Thoracic aorta endothelial cell (primary cell): ENCODE results near the gene PHKG1. TPM values are rescaled to one million over a fixed set of nuclear protein-coding genes. Genes with fewer than 3 reads are reported as not detected.
A peak's percentile ranks its signal among the peaks of the same experiment; 100 is the strongest.

ENCODE experiments used
- small RNA-seq: library from RNA; depleted of rRNA; stranded (forward); fragments of <200 nt; gene quantifications from one replicate; pipeline ENCODE3, GENCODE V24; 2012
- total RNA-seq: library from RNA; depleted of rRNA; stranded (reverse); fragments of >200 nt; gene quantifications from 2 replicates; pipeline ENCODE4 v1.2.3, GENCODE V29; 2012

Gene PHKG1
- total RNA-seq, result 0.27 and 0.57 TPM in 2 replicates

GRCh38 chr7:56092789-56093531, at the start of gene PHKG1:
TSS of gene PHKG1 (minus strand) at chr7:56092952. CDS start at chr7:56088941, 4,011 bp downstream.

DNA sequence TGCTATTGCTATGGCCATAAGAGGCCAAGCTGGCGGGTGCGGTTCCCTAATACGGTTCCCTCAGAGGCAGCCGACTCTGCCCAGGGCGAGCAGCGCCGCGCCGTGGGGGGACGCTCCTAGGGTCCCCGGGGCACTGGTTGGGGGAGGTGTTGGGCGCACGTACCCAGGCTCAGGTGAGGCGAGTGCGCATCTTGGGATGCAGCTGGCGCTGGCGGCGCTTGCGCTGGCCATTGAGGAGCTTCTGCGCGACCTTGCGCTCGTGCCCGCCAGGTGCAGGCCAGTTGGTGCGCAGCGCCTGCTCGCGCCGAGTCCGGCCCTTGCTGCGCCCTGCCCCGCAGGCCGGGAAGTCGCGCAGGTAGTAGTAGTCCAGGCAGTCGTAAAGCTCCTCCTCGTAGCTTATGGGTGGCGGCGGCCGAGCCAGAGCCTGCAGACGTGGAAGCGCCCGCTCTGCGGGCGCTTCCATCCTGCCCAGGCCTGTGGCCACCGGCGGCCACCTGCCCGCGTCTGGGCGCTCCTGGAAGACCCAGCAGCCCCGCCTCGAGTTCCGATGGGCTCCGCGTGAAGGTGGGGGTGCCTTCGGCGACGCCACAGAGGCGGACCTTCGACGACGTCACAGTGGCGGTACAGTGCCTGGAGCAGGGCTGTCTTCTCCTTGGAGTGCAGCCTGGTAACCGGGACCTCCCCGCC, 23.2 kb upstream of the PHKG1 start, which contains the start of gene NUPR2:
NUPR2 (minus strand) TSS at position 566 of the 687 bp plus-strand sequence; CDS start at position 463, 103 bp downstream.

DNA sequence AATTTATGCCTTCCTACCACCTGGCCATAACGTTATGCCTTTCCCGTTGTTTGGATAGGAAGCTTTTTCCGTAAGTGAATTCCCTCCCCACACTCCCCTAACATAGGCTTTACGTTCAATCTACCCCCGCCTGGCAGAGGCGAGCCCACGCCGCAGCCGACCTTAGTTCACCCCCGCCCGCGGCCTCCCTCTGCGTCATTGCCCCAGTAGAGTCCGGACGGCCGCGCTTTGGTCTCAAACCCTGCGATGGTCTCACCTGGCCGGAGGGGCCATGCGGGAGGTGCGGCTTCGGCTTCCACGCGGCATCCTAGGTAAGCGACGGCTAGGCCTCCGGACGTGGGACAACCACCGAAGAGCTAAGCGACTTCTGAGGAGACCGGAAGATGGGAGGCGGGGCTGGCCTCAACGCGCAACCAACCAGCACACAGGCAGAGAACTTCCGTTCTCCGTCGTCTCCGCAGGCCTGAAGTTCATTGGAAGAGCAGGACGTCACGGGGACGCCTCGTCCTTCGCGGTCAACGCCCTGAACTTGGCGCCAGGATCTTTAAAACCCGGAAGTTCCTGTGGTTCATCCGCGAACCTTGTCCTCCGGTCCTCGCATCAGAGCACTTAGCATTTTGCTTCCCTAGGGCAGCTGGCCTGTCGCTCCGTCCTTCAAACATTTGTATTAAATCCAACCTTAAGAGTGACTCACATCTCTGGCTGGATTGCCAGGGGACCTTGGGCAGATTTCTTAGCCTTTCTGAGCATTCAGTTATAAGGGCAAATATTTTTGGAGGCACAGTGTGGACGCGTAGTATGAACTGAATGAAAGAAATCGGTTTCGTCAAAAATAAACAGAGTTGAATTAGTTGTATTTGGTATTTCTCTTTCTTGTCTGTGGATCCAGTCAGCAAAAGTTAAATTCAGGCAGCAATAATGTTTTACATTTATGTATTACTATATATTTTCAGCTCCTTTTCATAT, 13.6 kb upstream of the PHKG1 start, which contains the start of gene CHCHD2:
CHCHD2 (minus strand) TSS at position 369 of the 966 bp plus-strand sequence; CDS start at position 306, 63 bp downstream.

GRCh38 chr7:56063882-56064625, 28.7 kb downstream of the PHKG1 start, which contains the start of gene SUMF2:
TSS of gene SUMF2 (plus strand) at chr7:56064286. CDS start at chr7:56064312, 26 bp downstream.

DNA sequence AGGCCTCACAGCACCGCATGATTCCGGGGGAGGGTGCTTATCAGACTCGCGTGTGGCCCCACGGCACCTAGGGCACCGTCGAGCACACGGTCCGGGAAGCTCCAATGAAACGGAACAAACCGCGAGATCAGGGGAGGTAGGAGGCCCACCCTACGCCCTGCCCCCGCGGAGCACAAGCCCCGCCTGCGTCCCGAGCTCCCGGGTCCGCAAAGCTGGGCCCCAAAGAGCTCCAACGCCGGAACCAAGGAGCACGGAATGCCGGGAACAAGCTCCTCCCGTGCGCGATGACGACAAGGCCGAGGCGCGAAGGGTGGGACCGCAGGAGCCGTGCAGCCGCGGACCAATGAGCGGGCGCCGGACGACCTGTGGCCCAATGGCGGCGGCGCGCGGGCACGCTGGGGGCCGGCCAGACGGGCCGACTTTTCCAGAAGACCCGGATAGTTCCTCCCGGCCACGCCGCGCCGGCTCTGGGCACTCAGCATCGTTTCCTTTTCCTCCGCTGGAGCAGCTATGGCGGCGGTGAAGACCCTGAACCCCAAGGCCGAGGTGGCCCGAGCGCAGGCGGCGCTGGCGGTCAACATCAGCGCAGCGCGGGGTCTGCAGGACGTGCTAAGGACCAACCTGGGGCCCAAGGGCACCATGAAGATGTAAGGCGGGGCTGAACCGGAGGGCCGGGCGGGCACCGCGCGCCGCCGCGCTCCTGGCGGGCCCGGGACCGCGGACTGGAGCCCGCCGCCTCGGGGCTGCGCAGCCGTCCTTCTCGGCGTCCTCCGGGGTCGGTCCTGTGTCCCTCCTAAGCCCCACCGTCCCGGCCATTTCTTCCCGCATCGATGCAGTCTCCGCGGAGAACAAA, 41.2 kb downstream of the PHKG1 start, which contains the start of the genes CCT6A and PSPH:
CCT6A (plus strand) TSS at position 427 of the 853 bp plus-strand sequence; CDS start at position 511, 84 bp downstream.
PSPH (minus strand) TSS at position 106 of the 853 bp plus-strand sequence. CDS start 30,232 bp downstream, outside the sequence.

Small RNAs within 50 kb of the gene (small RNA-seq; reads per million reads assigned to genes)
- gene SNORA15, result 1.8 reads per million, percentile 45 among the genes with 10 or more reads in this experiment
- gene SNORA22B, result 1.4 reads per million, percentile 34 among the genes with 10 or more reads in this experiment

Other genes with a start within 250 kb of the PHKG1 start
- not detected in 2 replicates for gene SEPTIN14, start 230.2 kb downstream of the PHKG1 start, total RNA-seq
- 3.7 and 5.6 TPM in 2 replicates for gene ZNF713, start 205.5 kb downstream of the PHKG1 start, total RNA-seq
- gene MRPS17, start 141.1 kb downstream of the PHKG1 start, total RNA-seq, result 13.1 and 16.8 TPM in 2 replicates
- gene NIPSNAP2, start 128.4 kb downstream of the PHKG1 start, total RNA-seq, result 63.8 and 66.0 TPM in 2 replicates
- 44.3 and 49.3 TPM in 2 replicates for gene PSPH, start 41.5 kb downstream of the PHKG1 start, total RNA-seq
- 319 and 325 TPM in 2 replicates for gene CCT6A, start 41.2 kb downstream of the PHKG1 start, total RNA-seq
- 117 and 125 TPM in 2 replicates for gene SUMF2, start 28.7 kb downstream of the PHKG1 start, total RNA-seq
- gene CHCHD2, start 13.5 kb upstream of the PHKG1 start, total RNA-seq, result 252 and 318 TPM in 2 replicates
- not detected in 2 replicates for gene NUPR2, start 23.5 kb upstream of the PHKG1 start, total RNA-seq